GM12878 (cell line): ENCODE results near the gene SYT8. TPM values are rescaled to one million over a fixed set of nuclear protein-coding genes. Genes with fewer than 3 reads are reported as not detected.

Experiments used
- ATAC-seq: fragments of 200-7000 bp; cut with Tn5 transposase; 3 replicates; pipeline ENCODE4 v1.9.1; 2020; ENCODE audit warnings: mild to moderate bottlenecking, moderate library complexity
- BruUV-seq: library from RNA; stranded (reverse); fragments of 400-500 nt; replicated peaks from 2 replicates; lab custom pipeline; 2021; lab: Mats Ljungman, UMichigan
- CTCF ChIA-PET: fragments of 300-600 bp; sonication (Branson Sonifier 250); formaldehyde crosslinking; extraction: SDS; loops from one replicate; lab custom pipeline; 2021; ENCODE audit warnings: inconsistent platforms; lab: Yijun Ruan, JAX
- POLR2A ChIA-PET: fragments of 350-600 bp; formaldehyde crosslinking; extraction: SDS; loops from one replicate; lab custom pipeline; 2021; ENCODE audit warnings: inconsistent platforms; lab: Charles Lee
- RAD21 ChIA-PET: fragments of 300-600 bp; sonication (Branson Sonifier 250); formaldehyde crosslinking; loops from one replicate; lab custom pipeline; 2023; ENCODE audit warnings: antibody characterized with exemption; ENCODE audit not compliant: unreplicated experiment; lab: Charles Lee
- SMC1A ChIA-PET: fragments of 300-600 bp; sonication (Branson Sonifier 250); formaldehyde crosslinking; loops from one replicate; lab custom pipeline; 2023; ENCODE audit not compliant: unreplicated experiment, uncharacterized antibody; lab: Charles Lee
- DNase-seq: peaks from one replicate; pipeline ENCODE4 v3.0.0-alpha.2; 2011; ENCODE audit warnings: low read depth, low spot score
- FAIRE-seq: peaks from 3 replicates; lab custom pipeline; 2011; peaks lifted over from hg19 to GRCh38; lab: Jason Lieb, UNC
- H2AFZ ChIP-seq: 2 replicates; pipeline ENCODE4 v1.6.0; 2011; ENCODE audit warnings: low read depth, low read length, control low read depth; ENCODE audit not compliant: control insufficient read depth
- H3K27ac ChIP-seq: 2 replicates; pipeline ENCODE4 v1.5.1; 2011; ENCODE audit warnings: control low read depth; ENCODE audit not compliant: control insufficient read depth, insufficient read depth
- H3K27me3 ChIP-seq, 2 experiments: replicated peaks in 1 of 2; 2 replicates each; pipeline versions ENCODE4 v1.6.0 to v1.6.1; 2011; ENCODE audit warnings: low read length in 1 of 2; ENCODE audit not compliant: control insufficient read depth in 2 of 2, insufficient read depth in 2 of 2
- H3K36me3 ChIP-seq, 2 experiments: 2 replicates each; pipeline ENCODE4 v1.5.1; 2011; ENCODE audit warnings: low read length in 1 of 2; ENCODE audit not compliant: control insufficient read depth in 2 of 2, insufficient read depth in 2 of 2
- H3K4me1 ChIP-seq: 2 replicates; pipeline ENCODE4 v1.6.1; 2011; ENCODE audit warnings: mild to moderate bottlenecking, low read length, moderate library complexity, mixed read lengths; ENCODE audit not compliant: control insufficient read depth, insufficient read depth
- H3K4me2 ChIP-seq: 2 replicates; pipeline ENCODE4 v1.6.0; 2011; ENCODE audit warnings: control low read depth; ENCODE audit not compliant: control insufficient read depth, insufficient read depth
- H3K4me3 ChIP-seq: fragments of 200-600 bp; sonication (generic); 2 replicates; pipeline ENCODE4 v1.5.1; 2016
- H3K79me2 ChIP-seq: 2 replicates; pipeline ENCODE4 v1.6.0; 2011; ENCODE audit warnings: low read length; ENCODE audit not compliant: control insufficient read depth, insufficient read depth
- H3K9ac ChIP-seq: 2 replicates; pipeline ENCODE4 v1.8.0; 2011; ENCODE audit warnings: low read length, control low read depth, mixed read lengths; ENCODE audit not compliant: control insufficient read depth, insufficient read depth
- H3K9me3 ChIP-seq: replicated peaks from 3 replicates; pipeline ENCODE4 v1.5.1; 2011; ENCODE audit warnings: mild to moderate bottlenecking, low read length; ENCODE audit not compliant: control insufficient read depth, insufficient read depth
- H4K20me1 ChIP-seq: 2 replicates; pipeline ENCODE4 v1.6.0; 2011; ENCODE audit not compliant: control insufficient read depth, insufficient read depth
- ASH2L ChIP-seq: fragments of 300-600, 200-600 bp; sonication (generic); IDR thresholded peaks from 2 replicates; pipeline ENCODE4 v1.6.1; 2017; ENCODE audit warnings: low read depth, mild to moderate bottlenecking, borderline replicate concordance
- CBFB ChIP-seq: IDR thresholded peaks from 2 replicates; pipeline ENCODE4 v1.6.1; 2016; ENCODE audit warnings: antibody characterized with exemption, low read depth
- CTCF ChIP-seq, 3 experiments: IDR thresholded peaks in 2 of 3; conservative IDR thresholded peaks in 1 of 3; 2 replicates each; pipeline ENCODE4 v1.5.1; 2011; ENCODE audit warnings: low read depth in 3 of 3, low read length in 3 of 3, mild to moderate bottlenecking in 3 of 3, control low read depth in 2 of 3, moderate library complexity in 2 of 3, inconsistent platforms in 1 of 3, mixed read lengths in 1 of 3; ENCODE audit not compliant: control insufficient read depth in 2 of 3, insufficient read depth in 1 of 3; ENCODE audit errors: extremely low read depth in 1 of 3
- ESRRA ChIP-seq: IDR thresholded peaks from 2 replicates; pipeline ENCODE4 v1.6.1; 2012; ENCODE audit warnings: mild to moderate bottlenecking, low read length, improper control_type of control experiment
- MEF2B ChIP-seq: fragments of 450-650 bp; IDR thresholded peaks from 2 replicates; pipeline ENCODE4 v1.6.1; 2018; ENCODE audit warnings: mild to moderate bottlenecking, moderate library complexity; ENCODE audit not compliant: partially characterized antibody, poor library complexity, severe bottlenecking
- POU2F2 ChIP-seq: IDR thresholded peaks from 3 replicates; pipeline ENCODE4 v1.6.1; 2011; ENCODE audit warnings: low read depth, mild to moderate bottlenecking, low read length, borderline replicate concordance
- RB1 ChIP-seq: fragments of 450-650 bp; formaldehyde crosslinking; IDR thresholded peaks from 2 replicates; pipeline ENCODE4 v1.6.1; 2017; ENCODE audit warnings: mild to moderate bottlenecking, borderline replicate concordance
- SIX5 ChIP-seq: IDR thresholded peaks from 2 replicates; pipeline ENCODE4 v1.6.1; 2011; ENCODE audit warnings: mild to moderate bottlenecking, low read depth, low read length, moderate library complexity; ENCODE audit not compliant: severe bottlenecking
- SKIL ChIP-seq: fragments of 450-650 bp; IDR thresholded peaks from 2 replicates; pipeline ENCODE4 v1.6.1; 2017; ENCODE audit warnings: mild to moderate bottlenecking, low read depth, inconsistent platforms; ENCODE audit not compliant: poor library complexity, severe bottlenecking
- SMARCA5 ChIP-seq: fragments of 450-650 bp; IDR thresholded peaks from 2 replicates; pipeline ENCODE4 v1.6.1; 2017; ENCODE audit warnings: mild to moderate bottlenecking
- SUZ12 ChIP-seq: fragments of 200-600 bp; sonication (generic); IDR thresholded peaks from one replicate; pipeline ENCODE4 v1.6.1; 2018; ENCODE audit warnings: antibody characterized with exemption, mild to moderate bottlenecking; ENCODE audit not compliant: unreplicated experiment
- YY1 ChIP-seq: IDR thresholded peaks from 2 replicates; pipeline ENCODE4 v1.6.1; 2011; ENCODE audit warnings: low read depth, mild to moderate bottlenecking, low read length
- ZNF622 ChIP-seq: fragments of 450-650 bp; IDR thresholded peaks from 2 replicates; pipeline ENCODE4 v1.6.1; 2017; ENCODE audit warnings: mild to moderate bottlenecking, inconsistent platforms
- WGBS: methylation state at CpG from one replicate; pipeline ENCODE4 v1.1.6; 2016; ENCODE audit warnings: low lambda C conversion rate; ENCODE audit not compliant: insufficient replicate concordance, insufficient coverage; ENCODE audit errors: missing lambda C conversion rate; 5-methylcytosine and 5-hydroxymethylcytosine counted together
- in situ Hi-C: fragments of 300-500 bp; cut with MboI; formaldehyde crosslinking; loops from 9 replicates; pipeline ENCODE4 v1.14.3; 2018; ENCODE audit warnings: mixed read lengths
- intact Hi-C: fragments of 100-400 bp; cut with micrococcal nuclease; formaldehyde crosslinking; loops from one replicate; pipeline ENCODE4 v1.14.2; 2022; ENCODE audit not compliant: unreplicated experiment
- polyA plus RNA-seq, 11 experiments: library from polyadenylated mRNA; depleted of rRNA in 4 of 11; unstranded in 6 of 11; stranded (reverse) in 5 of 11; fragments of >200 nt; fragmentation: Nextera tagmentation in 4 of 11; fragmentation: Illumina TruSeq in 1 of 11; extraction: Ambion mirVana in 4 of 11; extraction: Trizol in 1 of 11; gene quantifications; 1 replicate in 1 of 11; 2 replicates in 10 of 11; pipeline versions ENCODE4 v1.2.1 to v1.2.3, GENCODE V29; 2011 to 2016; ENCODE audit warnings: inconsistent platforms in 2 of 11, missing spikeins in 2 of 11, low read depth in 1 of 11
- total RNA-seq, 4 experiments: library from RNA; depleted of rRNA in 3 of 4; stranded (reverse); fragments of >200 nt in 3 of 4; fragmentation: Illumina TruSeq in 1 of 4; extraction: Trizol in 1 of 4; gene quantifications; 2 replicates each; pipeline versions ENCODE4 v1.2.1 to v1.2.3, GENCODE V29; 2013 to 2021

SYT8 gene
- total and polyA plus RNA-seq, 10 of the 15 experiments (the other 5 are each of a cell fraction or from before 2014, with no cell fraction given), result 0.44 TPM; not detected in 9

- TF ChIP-seq CTCF (IDR thresholded peaks at IDR 0.05 in 2 of 3, conservative IDR thresholded peaks at IDR 0.05 in 1 of 3; ENCODE audit: control insufficient read depth in 2 of 3, extremely low read depth in 1 of 3, insufficient read depth in 1 of 3, low read depth in 3 of 3, low read length in 3 of 3) (no peak), ESRRA (no peak), ZNF622 (no peak), SUZ12 (no peak)
These were observed 1.5 kb downstream of the SYT8 start (continued) for GRCh38 chr11:1836011-1836945.

GRCh38 chr11:1837171-1838076 is 2.6 kb downstream of the SYT8 start:
- Histone ChIP-seq H3K9me3 (no peaks in the 10 kb centered on the region), H4K20me1 (no peaks in the 10 kb centered on the region), H3K4me3 (no peak overlapping the region; the same call in 1 of the 2 replicates), H3K27me3 (no peaks in the 10 kb centered on the region; a peak in 1 of 4 replicates), H3K9ac (no peak overlapping the region), H3K4me1 (peaks cover 15% of the 10 kb centered on the region), H3K79me2 (no peaks in the 10 kb centered on the region), H3K4me2 (no peak overlapping the region), H3K36me3 (no peaks in the 10 kb centered on the region), H2AFZ (no peak overlapping the region), H3K27ac (no peak overlapping the region)
- 31% methylated on average over 37 of the region's 38 CpGs for WGBS
- DNase-seq (no peak), ATAC-seq (peak; percentile 89), FAIRE-seq (peak; percentile 96)
- ChIA-PET CTCF (interaction anchor here (0.7 to 1.8 kb wide), 8 partner anchors 13 to 315 kb away, joined by 3 to 9 read pairs (median 4); no protein-coding TSS in a partner anchor), POLR2A (no interaction called here), SMC1A (interaction anchor here (1.0 to 1.3 kb wide), 2 partner anchors 13 to 163 kb away, joined by 4 to 6 read pairs; no protein-coding TSS in a partner anchor), RAD21 (interaction anchor here (0.8 to 7.5 kb wide), 8 partner anchors 39 to 314 kb away, joined by 3 to 107 read pairs (median 6); no protein-coding TSS in a partner anchor)
- no TSS peak for BruUV-seq
- in situ Hi-C loops, result no loop called here
- intact Hi-C loops, result loop anchor here (1.0 to 5.0 kb wide), 3 partner anchors 50 to 314 kb away; partner anchors contain the start of gene TNNT3
- peak; percentile 38; the same call in 1 of the 3 replicates for TF ChIP-seq POU2F2
- no peak for TF ChIP-seq CBFB
- TF ChIP-seq SMARCA5, result peak; percentile 62
- TF ChIP-seq ASH2L, result no peak
- peak; percentile 48; the same call in 1 of the 2 replicates for TF ChIP-seq RB1
- TF ChIP-seq SIX5, result no peak
- no peak for TF ChIP-seq SKIL
- peak; percentile 74 for TF ChIP-seq YY1
- TF ChIP-seq MEF2B, result peak; percentile 30
